H1 (cell line): ENCODE data around the gene PRR12.

Experiments
- ATF2 ChIP-seq: IDR thresholded peaks from 2 replicates; pipeline ENCODE4 v1.6.1; 2012; ENCODE audit warnings: low read length, inconsistent platforms
- CTCF ChIP-seq, 3 experiments: IDR thresholded peaks; 1 replicate in 2 of 3; 2 replicates in 1 of 3; pipeline versions ENCODE4 v1.5.1 to v1.6.1; 2011; ENCODE audit warnings: low read length in 3 of 3, mild to moderate bottlenecking in 3 of 3, inconsistent platforms in 2 of 3, low read depth in 1 of 3, moderate library complexity in 1 of 3; ENCODE audit not compliant: insufficient read depth in 1 of 3; ENCODE audit errors: control extremely low read depth in 1 of 3
- GABPA ChIP-seq: IDR thresholded peaks from 2 replicates; pipeline ENCODE4 v1.6.1; 2011; ENCODE audit warnings: mild to moderate bottlenecking, low read length, moderate library complexity, borderline replicate concordance; ENCODE audit not compliant: insufficient read depth
- GTF2F1 ChIP-seq: IDR thresholded peaks from 2 replicates; pipeline ENCODE4 v1.6.1; 2012; ENCODE audit warnings: low read depth, low read length, improper control_type of control experiment, borderline replicate concordance
- POLR2AphosphoS5 ChIP-seq: IDR thresholded peaks from 2 replicates; pipeline ENCODE4 v1.6.1; 2011; ENCODE audit warnings: low read depth, low read length
- SP2 ChIP-seq: IDR thresholded peaks from 2 replicates; pipeline ENCODE4 v1.6.1; 2012; ENCODE audit warnings: mild to moderate bottlenecking, low read length, inconsistent platforms
- ZNF274 ChIP-seq: IDR thresholded peaks from 2 replicates; pipeline ENCODE4 v1.7.0; 2012; ENCODE audit warnings: low read length, borderline replicate concordance; ENCODE audit errors: extremely low read depth

GRCh38 chr19:49566302-49566701, 24.7 kb upstream of the PRR12 start:
- no peak for TF ChIP-seq ZNF274
- TF ChIP-seq CTCF (IDR thresholded peaks at IDR 0.05; ENCODE audit: control extremely low read depth in 1 of 3, insufficient read depth in 1 of 3, low read depth in 1 of 3, low read length in 3 of 3): no peak
- TF ChIP-seq SP2: no peak
- TF ChIP-seq GTF2F1: no peak
- TF ChIP-seq ATF2: no peak
- no peak for TF ChIP-seq POLR2AphosphoS5
- TF ChIP-seq GABPA: no peak
